ENCODE data around the gene CPNE4. TPM values are rescaled to one million over a fixed set of nuclear protein-coding genes. Genes with fewer than 3 reads are reported as not detected.

The CPNE4 gene
- total RNA-seq, 2 experiments from 2014 or later, result not detected

DNA sequence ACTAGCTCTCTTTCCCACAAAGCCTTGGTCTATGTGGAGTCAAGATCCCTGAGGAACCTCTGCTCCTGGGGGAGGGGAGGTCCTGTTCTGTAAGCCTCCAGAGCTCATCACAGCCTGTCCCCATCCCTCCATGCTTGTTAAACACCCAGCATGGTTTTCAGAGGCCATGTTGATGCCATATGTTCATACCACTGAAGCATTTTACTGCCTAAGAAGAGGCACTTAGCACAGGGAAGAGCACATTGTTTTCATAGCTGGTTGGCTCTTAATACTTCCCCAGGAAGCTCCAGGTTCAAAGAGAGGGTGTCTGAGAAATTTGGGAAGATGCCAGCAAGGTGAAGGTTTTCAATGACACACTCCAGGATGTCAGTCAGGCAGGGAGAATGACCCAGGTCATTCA is 25.6 kb downstream of the CPNE4 start:
- TF ChIP-seq, protein P1, sequence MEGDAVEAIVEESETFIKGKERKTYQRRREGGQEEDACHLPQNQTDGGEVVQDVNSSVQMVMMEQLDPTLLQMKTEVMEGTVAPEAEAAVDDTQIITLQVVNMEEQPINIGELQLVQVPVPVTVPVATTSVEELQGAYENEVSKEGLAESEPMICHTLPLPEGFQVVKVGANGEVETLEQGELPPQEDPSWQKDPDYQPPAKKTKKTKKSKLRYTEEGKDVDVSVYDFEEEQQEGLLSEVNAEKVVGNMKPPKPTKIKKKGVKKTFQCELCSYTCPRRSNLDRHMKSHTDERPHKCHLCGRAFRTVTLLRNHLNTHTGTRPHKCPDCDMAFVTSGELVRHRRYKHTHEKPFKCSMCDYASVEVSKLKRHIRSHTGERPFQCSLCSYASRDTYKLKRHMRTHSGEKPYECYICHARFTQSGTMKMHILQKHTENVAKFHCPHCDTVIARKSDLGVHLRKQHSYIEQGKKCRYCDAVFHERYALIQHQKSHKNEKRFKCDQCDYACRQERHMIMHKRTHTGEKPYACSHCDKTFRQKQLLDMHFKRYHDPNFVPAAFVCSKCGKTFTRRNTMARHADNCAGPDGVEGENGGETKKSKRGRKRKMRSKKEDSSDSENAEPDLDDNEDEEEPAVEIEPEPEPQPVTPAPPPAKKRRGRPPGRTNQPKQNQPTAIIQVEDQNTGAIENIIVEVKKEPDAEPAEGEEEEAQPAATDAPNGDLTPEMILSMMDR (IDR thresholded peaks at IDR 0.05), result no peak
- ATAC-seq, result no peak
- DNase-seq, result no peak
- Mint-ChIP-seq H3K27ac (no peak overlapping the region), H3K27me3 (peaks cover 5% of the 10 kb centered on the region), H3K9me3 (no peaks in the 10 kb centered on the region), H3K4me3 (no peak overlapping the region), H3K4me1 (ENCODE audit: low read depth) (no peaks in the 10 kb centered on the region), H3K36me3 (ENCODE audit: low read depth) (no peaks in the 10 kb centered on the region)
- CTCF ChIA-PET, result no interaction called here
- POLR2A ChIA-PET, result no interaction called here
- intact Hi-C loops (cut with micrococcal nuclease), result no loop called here

DNA sequence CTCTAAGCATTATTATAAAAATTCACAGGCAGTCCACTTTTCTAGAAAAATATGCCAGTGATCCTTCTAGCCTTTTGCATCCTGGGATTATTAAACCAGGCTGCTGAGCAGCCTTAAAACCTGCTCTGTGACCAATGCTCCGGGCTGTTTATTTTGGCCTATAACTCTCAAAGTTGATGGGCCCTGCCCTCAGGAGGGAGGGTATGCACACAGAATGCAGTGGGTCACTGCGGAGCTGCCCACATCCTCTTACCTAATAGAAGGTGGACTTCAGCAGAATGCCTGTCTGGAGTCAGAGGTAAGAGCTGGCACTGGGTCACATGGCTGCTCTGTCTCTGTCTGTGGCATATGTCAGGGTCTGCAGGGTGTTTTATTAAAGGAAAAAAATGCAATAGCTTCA is 26.0 kb downstream of the CPNE4 start:
- ATAC-seq (no peak), DNase-seq (no peak)
- H3K4me3 Mint-ChIP-seq, result no peak overlapping the region
- ChIA-PET CTCF (interaction anchor here (0.7 to 1.8 kb wide), 2 partner anchors 21 to 704 kb away, joined by 4 to 7 read pairs; no protein-coding TSS in a partner anchor), POLR2A (interaction anchor here (0.6 kb wide), 1 partner anchor 9 kb away, joined by 3 read pairs; no protein-coding TSS in a partner anchor)
- no peaks in the 10 kb centered on the region for H3K4me1 Mint-ChIP-seq (ENCODE audit: low read depth)
- H3K27ac Mint-ChIP-seq, result no peak overlapping the region
- TF ChIP-seq, protein P1 (IDR thresholded peaks at IDR 0.05), result no peak
- intact Hi-C loops (cut with micrococcal nuclease), result no loop called here
- H3K27me3 Mint-ChIP-seq, result peaks cover 4% of the 10 kb centered on the region
- no peaks in the 10 kb centered on the region for H3K9me3 Mint-ChIP-seq
- H3K36me3 Mint-ChIP-seq (ENCODE audit: low read depth), result no peaks in the 10 kb centered on the region

DNA sequence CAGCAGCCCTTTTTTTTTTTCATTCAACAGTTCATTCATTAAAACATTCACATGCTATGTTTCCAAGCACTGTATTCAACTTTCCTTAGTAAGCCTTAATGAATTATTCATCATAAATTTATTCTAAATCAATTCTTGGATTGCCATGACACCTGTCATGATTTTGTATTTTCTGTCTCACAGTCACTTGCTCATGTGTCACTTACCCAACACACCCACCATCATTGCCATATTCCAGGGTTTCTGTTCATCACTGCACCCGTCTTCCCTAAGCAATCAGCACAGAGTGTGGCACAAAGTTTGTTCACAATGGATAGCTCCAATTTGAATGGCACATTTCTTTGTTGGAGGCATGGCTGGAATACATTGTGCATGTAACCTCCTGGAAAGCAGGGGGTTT is 27.2 kb downstream of the CPNE4 start:
- H3K27me3 Mint-ChIP-seq, result no peaks in the 10 kb centered on the region
- ChIA-PET POLR2A (no interaction called here), CTCF (interaction anchor here (1.8 kb wide), 1 partner anchor 22 kb away, joined by 7 read pairs; no protein-coding TSS in a partner anchor)

DNA sequence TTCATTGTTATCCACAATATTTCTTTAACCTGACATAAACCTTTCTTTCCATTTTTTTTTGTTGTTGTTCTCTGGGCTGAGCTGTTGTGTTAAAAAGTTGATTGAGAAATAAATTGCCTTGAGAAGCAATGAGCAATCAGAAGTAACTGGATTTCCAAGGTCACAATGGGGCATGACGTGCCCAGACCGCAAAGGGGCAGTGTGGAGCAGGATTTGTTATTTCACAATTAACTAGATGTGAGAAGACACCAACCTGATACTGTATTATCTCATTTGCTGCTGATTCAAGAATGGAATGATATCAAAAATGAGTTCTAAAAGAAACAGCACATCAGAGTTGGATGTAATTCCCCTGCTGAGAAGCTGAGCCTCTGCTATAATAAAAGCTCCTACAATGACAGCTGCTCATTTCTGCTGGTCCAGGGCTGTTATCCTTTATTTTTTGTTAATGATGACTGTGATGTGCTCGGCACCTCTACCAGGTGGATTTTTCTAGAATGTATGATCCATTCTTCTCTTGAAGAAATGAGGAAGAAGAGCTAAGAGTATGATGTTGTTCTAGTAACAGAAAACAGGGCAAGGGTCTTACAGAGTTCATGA is 28.1 kb downstream of the CPNE4 start:
- ChIA-PET CTCF (interaction anchor here (0.7 to 1.3 kb wide), 3 partner anchors 15 to 319 kb away, joined by 3 read pairs; partner anchors contain the start of gene CPNE4), POLR2A (no interaction called here)
- intact Hi-C loops (cut with micrococcal nuclease), result no loop called here
- no peak for ATAC-seq
- DNase-seq, result peak; percentile 35
- no peaks in the 10 kb centered on the region for H3K4me1 Mint-ChIP-seq (ENCODE audit: low read depth)
- TF ChIP-seq, protein P1 (IDR thresholded peaks at IDR 0.05), result peak; percentile 36
- H3K4me3 Mint-ChIP-seq, result no peak overlapping the region
- H3K27me3 Mint-ChIP-seq, result peaks cover 2% of the 10 kb centered on the region
- H3K27ac Mint-ChIP-seq, result no peak overlapping the region
- no peaks in the 10 kb centered on the region for H3K36me3 Mint-ChIP-seq (ENCODE audit: low read depth)
- H3K9me3 Mint-ChIP-seq, result no peaks in the 10 kb centered on the region

More for the DNA sequence above, 27.2 kb downstream of the CPNE4 start:
- Mint-ChIP-seq H3K9me3 (no peaks in the 10 kb centered on the region), H3K36me3 (ENCODE audit: low read depth) (no peaks in the 10 kb centered on the region), H3K27ac (no peak overlapping the region), H3K4me3 (no peak overlapping the region), H3K4me1 (ENCODE audit: low read depth) (no peaks in the 10 kb centered on the region)
- no peak for ATAC-seq
- no peak for DNase-seq
- intact Hi-C loops (cut with micrococcal nuclease), result no loop called here
- TF ChIP-seq, protein P1 (IDR thresholded peaks at IDR 0.05), result no peak

DNA sequence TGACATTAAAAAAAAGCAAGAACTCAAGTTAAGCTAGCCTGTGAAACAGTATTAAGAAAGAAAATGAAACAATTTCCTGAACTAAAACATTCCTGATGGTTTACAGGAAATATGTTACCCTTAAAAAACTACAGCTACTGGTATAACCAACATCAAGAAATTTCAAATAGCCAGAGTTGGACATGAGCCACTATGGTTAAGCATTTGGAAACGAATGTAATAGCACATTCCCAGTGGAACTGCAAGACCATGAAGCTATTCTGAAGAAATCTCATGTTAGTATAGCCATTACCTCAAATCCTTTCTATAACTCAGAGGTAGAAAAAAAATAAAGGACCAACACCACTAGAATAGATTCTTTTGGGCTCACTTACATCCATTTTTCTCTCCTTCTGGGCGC is 30.2 kb downstream of the CPNE4 start:
- no peak for DNase-seq
- no peak overlapping the region for H3K27ac Mint-ChIP-seq
- no peaks in the 10 kb centered on the region for H3K36me3 Mint-ChIP-seq (ENCODE audit: low read depth)
- peaks cover 2% of the 10 kb centered on the region for H3K27me3 Mint-ChIP-seq
- POLR2A ChIA-PET, result no interaction called here
- CTCF ChIA-PET, result no interaction called here
- H3K4me3 Mint-ChIP-seq, result no peak overlapping the region
- intact Hi-C loops (cut with micrococcal nuclease), result no loop called here
- H3K4me1 Mint-ChIP-seq (ENCODE audit: low read depth), result no peaks in the 10 kb centered on the region
- H3K9me3 Mint-ChIP-seq, result no peaks in the 10 kb centered on the region
- ATAC-seq, result no peak
- TF ChIP-seq, protein P1 (IDR thresholded peaks at IDR 0.05), result no peak

All from activated CD8-positive, alpha-beta T cell treated with anti-CD3 and anti-CD28 coated beads for 36 hours (primary cell).